Uterus (tissue), 4 donors: Measurements from ENCODE around the gene ANKRD31. TPM values are rescaled to one million over a fixed set of nuclear protein-coding genes. Genes with fewer than 3 reads are reported as not detected.
A peak's percentile ranks its signal among the peaks of the same experiment; 100 is the strongest.

Source experiments
- DNase-seq, 2 donors: peaks; one replicate each; pipeline ENCODE4 v3.0.0-alpha.2; 2019 to 2020
- H3K27ac ChIP-seq, 2 donors: fragments of 200-600 bp; sonication (generic); 1 replicate in 1 of 2; 2 replicates in 1 of 2; pipeline ENCODE4 v1.5.1; 2016 to 2018
- H3K27me3 ChIP-seq, 2 donors: fragments of 200-600 bp; sonication (generic); one replicate each; pipeline ENCODE4 v1.5.1; 2018 to 2019; ENCODE audit warnings: control low read depth in 1 of 2
- H3K36me3 ChIP-seq, 2 donors: fragments of 200-600 bp; sonication (generic); one replicate each; pipeline ENCODE4 v1.5.1; 2019; ENCODE audit warnings: control low read depth in 1 of 2
- H3K4me1 ChIP-seq, 2 donors: fragments of 200-600 bp; sonication (generic); one replicate each; pipeline ENCODE4 v1.5.1; 2018 to 2019; ENCODE audit warnings: control low read depth in 1 of 2
- H3K4me3 ChIP-seq, 2 donors: fragments of 200-600 bp; sonication (generic); 1 replicate in 1 of 2; 2 replicates in 1 of 2; pipeline ENCODE4 v1.5.1; 2018 to 2019; ENCODE audit warnings: mild to moderate bottlenecking in 1 of 2
- H3K9me3 ChIP-seq, 2 donors: fragments of 200-600 bp; sonication (generic); one replicate each; pipeline ENCODE4 v1.5.1; 2019; ENCODE audit warnings: control low read depth in 1 of 2
- POLR2A ChIP-seq, 2 donors: fragments of 450-650 bp; IDR thresholded peaks; one replicate each; pipeline ENCODE4 v1.6.1; 2016; ENCODE audit warnings: antibody characterized with exemption in 2 of 2, mild to moderate bottlenecking in 1 of 2, moderate library complexity in 1 of 2
- intact Hi-C: fragments of 100-400 bp; cut with DNase I; formaldehyde crosslinking; loops from one replicate; pipeline ENCODE4 v1.15.1; 2023; ENCODE audit warnings: low total_unique reads
- total RNA-seq, 4 donors: library from RNA; depleted of rRNA in 3 of 4; stranded (reverse); fragments of >200 nt in 3 of 4; gene quantifications; one replicate each; pipeline versions ENCODE4 v1.1.0 to v1.2.4, GENCODE V29; 2014 to 2023
- TF ChIP-seq, protein P1 (sequence below), 4 experiments: fragments of 200-600 bp in 2 of 4; fragments of 450-650 bp in 2 of 4; sonication (generic) in 2 of 4; IDR thresholded peaks; one replicate each; pipeline ENCODE4 v1.5.1; 2016 to 2019; ENCODE audit warnings: antibody characterized with exemption in 4 of 4, mild to moderate bottlenecking in 2 of 4, moderate library complexity in 1 of 4
- donor health status: DM: yes; HTN: yes; CAD: no.

ANKRD31 gene
- total RNA-seq, 4 donors from 2014 or later = 0.67 to 0.69 TPM; not detected in 2

GRCh38 chr5:75243100-75243499 lies 6.4 kb upstream of the ANKRD31 start:
- no peak for DNase-seq
- Histone ChIP-seq H3K4me1 (no peaks in the 10 kb centered on the region), H3K27me3 (no peaks in the 10 kb centered on the region), H3K27ac (no peak overlapping the region), H3K9me3 (no peaks in the 10 kb centered on the region), H3K4me3 (no peak overlapping the region), H3K36me3 (no peaks in the 10 kb centered on the region)
- intact Hi-C loops = no loop called here
- no peak for TF ChIP-seq POLR2A (IDR thresholded peaks at IDR 0.05)

GRCh38 chr5:75242067-75242466 lies 5.4 kb upstream of the ANKRD31 start:
- Histone ChIP-seq H3K27ac (no peak overlapping the region), H3K4me3 (no peak overlapping the region), H3K27me3 (no peaks in the 10 kb centered on the region), H3K9me3 (no peaks in the 10 kb centered on the region), H3K4me1 (no peaks in the 10 kb centered on the region), H3K36me3 (no peaks in the 10 kb centered on the region)
- intact Hi-C loops = no loop called here
- DNase-seq = no peak
- TF ChIP-seq, protein P1, sequence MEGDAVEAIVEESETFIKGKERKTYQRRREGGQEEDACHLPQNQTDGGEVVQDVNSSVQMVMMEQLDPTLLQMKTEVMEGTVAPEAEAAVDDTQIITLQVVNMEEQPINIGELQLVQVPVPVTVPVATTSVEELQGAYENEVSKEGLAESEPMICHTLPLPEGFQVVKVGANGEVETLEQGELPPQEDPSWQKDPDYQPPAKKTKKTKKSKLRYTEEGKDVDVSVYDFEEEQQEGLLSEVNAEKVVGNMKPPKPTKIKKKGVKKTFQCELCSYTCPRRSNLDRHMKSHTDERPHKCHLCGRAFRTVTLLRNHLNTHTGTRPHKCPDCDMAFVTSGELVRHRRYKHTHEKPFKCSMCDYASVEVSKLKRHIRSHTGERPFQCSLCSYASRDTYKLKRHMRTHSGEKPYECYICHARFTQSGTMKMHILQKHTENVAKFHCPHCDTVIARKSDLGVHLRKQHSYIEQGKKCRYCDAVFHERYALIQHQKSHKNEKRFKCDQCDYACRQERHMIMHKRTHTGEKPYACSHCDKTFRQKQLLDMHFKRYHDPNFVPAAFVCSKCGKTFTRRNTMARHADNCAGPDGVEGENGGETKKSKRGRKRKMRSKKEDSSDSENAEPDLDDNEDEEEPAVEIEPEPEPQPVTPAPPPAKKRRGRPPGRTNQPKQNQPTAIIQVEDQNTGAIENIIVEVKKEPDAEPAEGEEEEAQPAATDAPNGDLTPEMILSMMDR (IDR thresholded peaks at IDR 0.05) = no peak
- TF ChIP-seq POLR2A (IDR thresholded peaks at IDR 0.05) = no peak

DNA sequence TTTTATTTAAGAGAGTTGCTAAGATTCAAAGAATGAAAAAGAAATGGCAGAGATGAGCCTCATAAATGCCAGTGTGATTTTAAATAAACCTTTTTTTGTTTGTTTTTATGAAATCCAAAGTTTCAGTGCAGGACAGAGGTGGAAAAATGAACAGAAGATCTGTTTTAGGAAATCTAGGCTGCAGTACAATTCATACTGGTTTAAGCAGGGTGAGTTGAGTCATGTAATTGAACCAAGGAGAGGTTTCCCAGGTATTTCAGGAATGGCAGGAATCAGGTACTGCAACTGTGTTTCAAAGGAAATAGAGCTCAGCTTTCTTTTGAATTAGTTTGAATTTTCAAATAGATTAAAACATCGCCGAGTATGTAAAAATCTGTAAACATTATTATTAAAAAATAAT lies 3.0 kb upstream of the ANKRD31 start:
- Histone ChIP-seq H3K4me3 (no peak overlapping the region), H3K27me3 (no peaks in the 10 kb centered on the region), H3K4me1 (no peaks in the 10 kb centered on the region), H3K27ac (no peak overlapping the region), H3K9me3 (no peaks in the 10 kb centered on the region), H3K36me3 (no peaks in the 10 kb centered on the region)
- intact Hi-C loops = loop anchor here (10.0 kb wide), 1 partner anchor 445 kb away; no protein-coding TSS in a partner anchor
- TF ChIP-seq POLR2A (IDR thresholded peaks at IDR 0.05) = no peak
- TF ChIP-seq, protein P1 (IDR thresholded peaks at IDR 0.05) = no peak
- no peak for DNase-seq

DNA sequence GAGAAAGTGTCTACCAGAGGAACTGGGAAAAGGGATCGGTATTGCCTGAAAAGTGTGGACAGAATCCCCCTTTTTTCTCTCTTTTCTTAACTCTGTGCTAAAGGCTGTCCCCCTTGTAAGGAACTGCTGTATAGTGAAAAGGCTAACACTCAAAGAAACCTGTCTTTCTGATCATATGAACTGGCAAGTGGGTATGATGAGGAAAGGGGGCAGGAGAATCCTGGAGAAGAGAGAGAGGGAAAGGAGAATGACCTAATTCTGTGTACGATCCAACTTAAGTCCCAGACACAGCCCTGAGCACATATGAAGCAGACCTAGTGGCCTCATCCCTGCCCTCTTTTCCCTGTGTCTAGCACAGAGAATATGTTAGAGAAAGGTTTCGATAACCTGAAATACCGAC lies 967 bp downstream of the ANKRD31 start:
- Histone ChIP-seq H3K27me3 (no peaks in the 10 kb centered on the region), H3K9me3 (no peaks in the 10 kb centered on the region), H3K36me3 (no peaks in the 10 kb centered on the region), H3K27ac (peak overlapping the region; percentile 70 to 76), H3K4me1 (no peaks in the 10 kb centered on the region), H3K4me3 (no peak overlapping the region)
- DNase-seq = no peak
- intact Hi-C loops = loop anchor here (10.0 kb wide), 1 partner anchor 449 kb away; no protein-coding TSS in a partner anchor
- TF ChIP-seq, protein P1 (IDR thresholded peaks at IDR 0.05) = no peak
- TF ChIP-seq POLR2A (IDR thresholded peaks at IDR 0.05) = no peak

- DNase-seq = no peak
- H3K4me1 ChIP-seq = no peaks in the 10 kb centered on the region
- no peaks in the 10 kb centered on the region for H3K27me3 ChIP-seq
- TF ChIP-seq, protein P1 (IDR thresholded peaks at IDR 0.05) = no peak
- TF ChIP-seq POLR2A (IDR thresholded peaks at IDR 0.05) = no peak
- H3K36me3 ChIP-seq = no peaks in the 10 kb centered on the region
- H3K9me3 ChIP-seq = no peaks in the 10 kb centered on the region
- intact Hi-C loops = loop anchor here (10.0 kb wide), 1 partner anchor 451 kb away; no protein-coding TSS in a partner anchor
- no peak overlapping the region for H3K27ac ChIP-seq
- H3K4me3 ChIP-seq = no peak overlapping the region
Observed at GRCh38 chr5:75234251-75234650, 2.4 kb downstream of the ANKRD31 start.

DNA sequence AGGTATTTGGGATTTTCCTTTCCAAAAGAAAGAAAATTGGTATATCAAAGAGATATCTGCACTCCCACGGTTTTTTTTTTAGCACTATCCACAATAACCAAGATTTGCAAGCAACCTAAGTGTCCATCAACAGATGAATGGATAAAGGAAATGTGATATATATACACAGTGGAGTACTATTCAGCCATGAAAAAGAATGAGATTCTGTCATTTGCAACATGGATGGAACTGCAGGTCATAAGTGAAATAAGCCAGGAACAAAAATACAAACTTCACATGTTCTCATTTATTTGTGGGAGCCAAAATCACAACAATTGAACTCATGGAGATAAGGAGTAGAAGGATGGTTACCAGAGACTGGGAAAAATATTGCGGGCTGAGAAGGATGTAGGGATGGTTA lies 9.8 kb downstream of the ANKRD31 start:
- no peaks in the 10 kb centered on the region for H3K27me3 ChIP-seq
- H3K4me3 ChIP-seq = no peak overlapping the region
- H3K27ac ChIP-seq = no peak overlapping the region
- intact Hi-C loops = no loop called here
- no peaks in the 10 kb centered on the region for H3K9me3 ChIP-seq
- DNase-seq = no peak
- no peaks in the 10 kb centered on the region for H3K36me3 ChIP-seq
- no peaks in the 10 kb centered on the region for H3K4me1 ChIP-seq
- TF ChIP-seq, protein P1 (IDR thresholded peaks at IDR 0.05) = no peak
- no peak for TF ChIP-seq POLR2A (IDR thresholded peaks at IDR 0.05)
